GM19438 (cell line): ENCODE results near the gene TEX264.
"Not testable (repeated sequence)": the region's sequence is repeated elsewhere in the genome, so short reads cannot be mapped to it uniquely, and the experiment has no call there.

ENCODE experiments used
- ATAC-seq: cut with Tn5 transposase; IDR thresholded peaks from one replicate; pipeline ENCODE4 v1.9.1; 2021; ENCODE audit warnings: low read depth; ENCODE audit not compliant: unreplicated experiment

Gene TEX264

DNA sequence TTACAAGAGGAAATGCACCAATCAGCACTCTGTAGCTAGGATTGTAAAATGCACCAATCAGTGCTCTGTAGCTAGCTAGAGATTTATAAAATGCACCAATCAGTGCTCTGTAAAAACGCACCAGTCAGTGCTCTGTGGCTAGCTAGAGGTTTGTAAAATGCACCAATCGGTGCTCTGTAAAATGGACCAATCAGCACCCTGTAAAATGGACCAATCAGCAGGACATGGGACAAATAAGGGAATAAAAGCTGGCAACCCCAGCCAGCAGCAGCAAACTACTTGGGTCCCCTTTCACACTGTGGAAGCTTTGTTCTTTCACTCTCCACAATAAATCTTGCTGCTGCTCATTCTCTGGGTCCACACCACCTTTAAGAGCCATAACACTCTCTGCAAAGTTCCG lies 71.3 kb downstream of the TEX264 start:
- not testable (repeated sequence) for ATAC-seq

DNA sequence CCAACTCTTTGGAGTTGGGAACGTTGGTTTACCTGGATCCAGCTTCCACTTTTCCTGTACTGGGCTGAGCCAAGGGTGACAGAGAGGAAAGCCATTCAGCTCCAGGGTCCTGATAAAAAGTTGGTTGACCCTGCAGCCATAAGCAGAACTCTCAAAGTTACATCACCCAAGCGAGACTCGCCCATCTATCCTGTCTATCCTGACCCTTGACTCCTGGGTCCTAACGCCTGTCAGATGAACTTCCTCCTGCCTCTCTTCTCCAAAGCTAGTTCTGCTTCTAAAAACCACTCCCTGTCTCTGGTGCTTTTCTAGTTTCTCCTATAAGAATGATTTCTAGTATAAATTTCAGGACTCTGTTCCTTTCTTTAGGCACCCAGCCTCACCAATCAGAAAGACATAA lies 71.9 kb downstream of the TEX264 start:
- ATAC-seq = not testable (repeated sequence)

DNA sequence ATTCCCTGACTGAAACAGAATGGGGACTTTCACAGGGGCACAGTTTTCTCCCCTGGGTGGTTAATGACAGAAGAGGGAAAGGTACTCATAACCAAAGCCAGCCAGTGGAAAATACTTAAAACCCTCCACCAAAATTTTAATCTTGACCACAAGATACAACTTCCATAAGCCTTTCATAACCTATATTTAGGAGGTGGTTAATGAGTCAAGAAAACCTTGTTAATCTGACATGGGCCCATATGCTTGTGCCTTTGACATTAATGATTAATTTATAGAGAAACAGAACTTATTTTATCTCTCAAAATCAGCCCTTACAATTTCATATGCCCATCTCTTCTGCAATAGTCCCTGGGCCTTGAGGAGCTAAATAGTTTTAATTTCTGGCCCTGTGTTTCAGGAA lies 76.8 kb downstream of the TEX264 start:
- ATAC-seq = no peak

DNA sequence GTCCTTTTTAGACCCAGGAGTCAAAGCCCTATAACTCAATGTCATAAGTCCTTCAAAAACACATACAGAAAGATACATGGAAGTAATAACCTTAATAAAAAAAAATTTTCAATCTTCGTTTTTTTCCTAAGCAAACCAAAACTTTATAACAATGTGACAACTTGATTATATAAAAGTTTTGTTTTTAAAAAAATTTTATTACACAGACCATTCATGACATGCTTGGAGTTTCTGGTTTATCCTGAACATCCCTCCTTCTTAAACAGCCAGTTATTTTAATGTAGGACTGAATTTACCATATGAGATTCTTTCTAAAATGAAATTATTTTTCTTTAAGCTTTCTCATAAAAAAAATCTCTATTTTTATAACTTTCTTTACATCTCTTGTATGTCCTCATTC lies 77.3 kb downstream of the TEX264 start:
- no peak for ATAC-seq

DNA sequence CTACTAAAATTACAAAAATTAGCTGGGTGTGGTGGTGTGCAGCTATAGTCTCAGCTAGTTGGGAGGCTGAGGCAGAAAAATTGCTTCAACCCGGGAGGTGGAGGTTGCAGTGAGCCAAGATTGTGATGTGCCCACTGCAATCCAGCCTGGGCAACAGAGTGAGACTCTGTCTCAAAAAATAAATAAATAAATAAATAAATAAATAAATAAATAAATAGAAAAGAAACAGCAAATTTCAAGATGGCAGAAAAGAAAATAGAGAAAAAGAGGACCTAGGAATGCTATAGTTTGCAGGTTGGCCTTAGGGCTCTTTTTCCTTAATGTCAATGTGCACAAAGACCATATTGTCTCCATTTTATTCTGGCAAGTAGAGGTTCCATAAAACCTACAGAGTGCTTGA lies 79.8 kb downstream of the TEX264 start:
- no peak for ATAC-seq

DNA sequence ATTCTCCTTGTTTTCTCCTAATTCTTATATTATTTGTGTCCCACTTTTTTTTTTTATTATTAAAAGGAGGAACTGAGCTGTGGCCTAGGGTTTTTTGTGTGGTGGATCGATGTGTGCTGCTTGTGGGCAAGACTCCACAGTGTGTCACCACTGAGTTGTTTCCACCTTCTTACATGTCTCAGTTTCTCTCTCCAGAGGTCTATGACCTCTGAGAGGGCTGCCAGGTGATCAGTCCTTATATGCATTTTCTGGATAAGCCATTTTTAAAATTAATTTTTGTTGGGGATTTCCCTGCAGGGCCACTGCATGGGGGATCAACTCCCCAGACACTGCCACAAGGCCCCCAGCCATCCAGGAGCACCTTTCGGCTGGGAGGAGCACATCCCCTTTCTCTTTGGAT lies 80.2 kb downstream of the TEX264 start:
- ATAC-seq = no peak
